CD14-positive monocyte (primary cell): ENCODE measurements around the gene ACBD3. TPM values are rescaled to one million over a fixed set of nuclear protein-coding genes. Genes with fewer than 3 reads are reported as not detected.

Source experiments
- DNase-seq, 3 donors: peaks; one replicate each; pipeline ENCODE4 v3.0.0-alpha.2; 2011 to 2022
- H2AFZ ChIP-seq: 2 replicates; pipeline ENCODE4 v1.6.0; 2012; ENCODE audit warnings: mild to moderate bottlenecking, low read depth, low read length, inconsistent platforms; ENCODE audit not compliant: insufficient read depth, poor library complexity, severe bottlenecking
- H3K27ac ChIP-seq, 2 donors: 1 replicate in 1 of 2; 2 replicates in 1 of 2; pipeline ENCODE4 v1.5.1; 2012 to 2013; ENCODE audit warnings: low read length in 2 of 2, control low read depth in 1 of 2, inconsistent platforms in 1 of 2, low read depth in 1 of 2, mild to moderate bottlenecking in 1 of 2
- H3K27me3 ChIP-seq, 2 donors: one replicate each; pipeline versions ENCODE4 v1.6.0 to v1.6.1; 2011 to 2013; ENCODE audit warnings: low read length in 2 of 2; ENCODE audit not compliant: control insufficient read depth in 2 of 2, insufficient read depth in 2 of 2
- H3K36me3 ChIP-seq, 2 donors: replicated peaks in 1 of 2; 1 replicate in 1 of 2; 2 replicates in 1 of 2; pipeline versions ENCODE4 v1.5.1 to v1.6.1; 2012 to 2013; ENCODE audit warnings: low read length in 2 of 2, control low read depth in 1 of 2, inconsistent platforms in 1 of 2, mild to moderate bottlenecking in 1 of 2; ENCODE audit not compliant: insufficient read depth in 2 of 2, control insufficient read depth in 1 of 2
- H3K4me1 ChIP-seq, 2 donors: 1 replicate in 1 of 2; 2 replicates in 1 of 2; pipeline versions ENCODE4 v1.5.1 to v1.6.1; 2012 to 2013; ENCODE audit warnings: low read length in 2 of 2, control low read depth in 1 of 2, inconsistent platforms in 1 of 2, mild to moderate bottlenecking in 1 of 2, moderate library complexity in 1 of 2; ENCODE audit not compliant: insufficient read depth in 2 of 2, control insufficient read depth in 1 of 2
- H3K4me2 ChIP-seq: replicated peaks from 2 replicates; pipeline ENCODE3; 2012; ENCODE audit warnings: low read length, moderate library complexity, mild to moderate bottlenecking; ENCODE audit not compliant: poor library complexity, severe bottlenecking; ENCODE audit errors: extremely low read depth
- H3K4me3 ChIP-seq, 3 experiments: fragments of 200-600 bp in 1 of 3; sonication (generic) in 1 of 3; replicated peaks in 1 of 3; 1 replicate in 2 of 3; 2 replicates in 1 of 3; pipeline ENCODE4 v1.5.1; 2011 to 2013; ENCODE audit warnings: low read length in 3 of 3, mild to moderate bottlenecking in 3 of 3, control low read depth in 2 of 3, low read depth in 2 of 3, inconsistent platforms in 1 of 3, moderate library complexity in 1 of 3
- H3K79me2 ChIP-seq: 2 replicates; pipeline ENCODE4 v1.6.0; 2012; ENCODE audit warnings: mild to moderate bottlenecking, control low read depth, inconsistent platforms, low read length, moderate library complexity; ENCODE audit not compliant: insufficient read depth
- H3K9ac ChIP-seq: 2 replicates; pipeline ENCODE4 v1.6.0; 2017; ENCODE audit warnings: low read length, mild to moderate bottlenecking; ENCODE audit not compliant: insufficient read depth, poor library complexity, severe bottlenecking
- H3K9me3 ChIP-seq, 2 donors: replicated peaks in 1 of 2; 1 replicate in 1 of 2; 2 replicates in 1 of 2; pipeline versions ENCODE4 v1.5.1 to v1.6.1; 2012 to 2013; ENCODE audit warnings: low read length in 2 of 2, control low read depth in 1 of 2; ENCODE audit not compliant: control insufficient read depth in 1 of 2, insufficient read depth in 1 of 2
- H4K20me1 ChIP-seq: 2 replicates; pipeline ENCODE4 v1.6.0; 2012; ENCODE audit warnings: mild to moderate bottlenecking, low read length, control low read depth, moderate library complexity; ENCODE audit not compliant: insufficient read depth
- H3K27ac Mint-ChIP-seq, 7 donors: one replicate each; pipeline ENCODE4 v1.8.0; 2020; ENCODE audit warnings: mild to moderate bottlenecking in 7 of 7, mixed read lengths in 7 of 7, moderate library complexity in 6 of 7, inconsistent platforms in 2 of 7
- H3K27me3 Mint-ChIP-seq, 3 donors: one replicate each; pipeline ENCODE4 v1.8.0; 2021 to 2022; ENCODE audit warnings: low read depth in 3 of 3, mild to moderate bottlenecking in 3 of 3, mixed read lengths in 3 of 3, moderate library complexity in 3 of 3, inconsistent platforms in 1 of 3
- H3K36me3 Mint-ChIP-seq, 2 donors: one replicate each; pipeline ENCODE4 v1.8.0; 2020; ENCODE audit warnings: mixed read lengths in 2 of 2, inconsistent platforms in 1 of 2, mild to moderate bottlenecking in 1 of 2
- H3K4me1 Mint-ChIP-seq: one replicate; pipeline ENCODE4 v1.8.0; 2020; ENCODE audit warnings: mild to moderate bottlenecking, mixed read lengths
- H3K4me3 Mint-ChIP-seq, 2 donors: one replicate each; pipeline ENCODE4 v1.8.0; 2020; ENCODE audit warnings: mild to moderate bottlenecking in 2 of 2, mixed read lengths in 2 of 2, moderate library complexity in 1 of 2
- H3K9me3 Mint-ChIP-seq, 7 donors: one replicate each; pipeline ENCODE4 v1.8.0; 2020 to 2022; ENCODE audit warnings: mixed read lengths in 7 of 7, mild to moderate bottlenecking in 6 of 7, moderate library complexity in 6 of 7, inconsistent platforms in 2 of 7
- WGBS: methylation state at CpG from one replicate; pipeline ENCODE4 v1.1.5; 2013; ENCODE audit warnings: missing lambda C conversion rate; ENCODE audit not compliant: insufficient coverage; 5-methylcytosine and 5-hydroxymethylcytosine counted together
- intact Hi-C, 2 donors: fragments of 100-400 bp; cut with micrococcal nuclease; formaldehyde crosslinking; loops; one replicate each; pipeline versions ENCODE4 v1.15.0 to v1.15.1; 2023
- polyA plus RNA-seq, 3 donors: library from polyadenylated mRNA; depleted of rRNA in 1 of 3; unstranded in 2 of 3; stranded (reverse) in 1 of 3; fragments of 300-500 nt in 2 of 3; fragments of >200 nt in 1 of 3; fragmentation: Illumina TruSeq in 2 of 3; gene quantifications; 1 replicate in 2 of 3; 2 replicates in 1 of 3; pipeline ENCODE4 v1.2.3, GENCODE V29; 2012 to 2021
- TF ChIP-seq, protein P1 (sequence below): fragments of 200-600 bp; IDR thresholded peaks from one replicate; pipeline ENCODE4 v1.8.0; 2022; ENCODE audit warnings: antibody characterized with exemption, mild to moderate bottlenecking

The ACBD3 gene
- polyA plus RNA-seq, 3 donors: 7.0 to 16.3 (median 11.4) TPM

DNA sequence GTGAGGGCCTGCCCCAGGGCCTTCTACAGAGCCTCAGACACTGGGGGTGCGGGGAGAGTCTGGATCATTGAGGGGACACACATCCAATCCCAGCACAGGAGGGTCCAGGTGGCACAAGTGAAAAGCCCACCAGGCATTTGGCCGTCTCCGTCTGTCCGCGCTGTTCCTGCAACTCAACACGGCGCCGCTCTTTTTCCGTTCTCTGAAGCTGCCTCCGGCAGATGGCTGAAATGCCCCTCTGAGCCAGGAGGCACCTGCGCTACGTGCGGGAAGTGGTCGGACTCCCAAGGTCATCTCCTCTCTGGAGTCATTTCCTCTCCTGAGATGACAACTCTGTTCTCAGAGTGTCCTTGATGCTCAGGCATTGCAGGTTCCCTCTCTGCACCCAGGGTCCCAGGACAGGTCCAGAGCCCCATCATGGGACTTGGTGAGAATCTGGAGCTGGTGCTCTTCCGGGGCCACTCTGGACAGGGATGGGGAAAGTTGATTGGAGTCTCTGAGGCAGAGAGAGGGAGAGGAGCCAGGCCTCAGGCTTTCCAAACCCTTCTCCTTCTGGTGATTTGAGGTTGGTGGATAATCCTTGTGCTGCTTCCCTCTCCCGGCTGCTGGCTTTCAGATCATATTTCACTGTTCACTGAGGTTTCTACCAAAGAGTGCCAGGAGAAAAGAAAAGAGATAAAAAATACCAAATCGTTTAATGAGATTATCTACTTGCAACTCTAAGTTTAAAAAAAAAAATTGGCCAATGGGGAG, 22.9 kb upstream of the ACBD3 start:
- H3K9me3 Mint-ChIP-seq: no peaks in the 10 kb centered on the region
- H3K79me2 ChIP-seq: no peaks in the 10 kb centered on the region
- no peak overlapping the region for H3K4me3 ChIP-seq
- H3K27me3 Mint-ChIP-seq: peaks cover 0 to 5% (median 0%) of the 10 kb centered on the region in 3 donors
- intact Hi-C loops: no loop called here
- no peaks in the 10 kb centered on the region for H3K4me1 ChIP-seq
- H3K27ac ChIP-seq: no peak overlapping the region
- H3K36me3 Mint-ChIP-seq: no peaks in the 10 kb centered on the region
- no peaks in the 10 kb centered on the region for H3K4me1 Mint-ChIP-seq
- 91% methylated on average over 15 of the region's 17 CpGs for WGBS
- H3K27ac Mint-ChIP-seq: no peak overlapping the region
- no peaks in the 10 kb centered on the region for H3K27me3 ChIP-seq
- H3K9ac ChIP-seq: no peak overlapping the region
- H3K36me3 ChIP-seq: no peaks in the 10 kb centered on the region
- H2AFZ ChIP-seq: no peak overlapping the region
- H4K20me1 ChIP-seq: no peaks in the 10 kb centered on the region
- TF ChIP-seq, protein P1, sequence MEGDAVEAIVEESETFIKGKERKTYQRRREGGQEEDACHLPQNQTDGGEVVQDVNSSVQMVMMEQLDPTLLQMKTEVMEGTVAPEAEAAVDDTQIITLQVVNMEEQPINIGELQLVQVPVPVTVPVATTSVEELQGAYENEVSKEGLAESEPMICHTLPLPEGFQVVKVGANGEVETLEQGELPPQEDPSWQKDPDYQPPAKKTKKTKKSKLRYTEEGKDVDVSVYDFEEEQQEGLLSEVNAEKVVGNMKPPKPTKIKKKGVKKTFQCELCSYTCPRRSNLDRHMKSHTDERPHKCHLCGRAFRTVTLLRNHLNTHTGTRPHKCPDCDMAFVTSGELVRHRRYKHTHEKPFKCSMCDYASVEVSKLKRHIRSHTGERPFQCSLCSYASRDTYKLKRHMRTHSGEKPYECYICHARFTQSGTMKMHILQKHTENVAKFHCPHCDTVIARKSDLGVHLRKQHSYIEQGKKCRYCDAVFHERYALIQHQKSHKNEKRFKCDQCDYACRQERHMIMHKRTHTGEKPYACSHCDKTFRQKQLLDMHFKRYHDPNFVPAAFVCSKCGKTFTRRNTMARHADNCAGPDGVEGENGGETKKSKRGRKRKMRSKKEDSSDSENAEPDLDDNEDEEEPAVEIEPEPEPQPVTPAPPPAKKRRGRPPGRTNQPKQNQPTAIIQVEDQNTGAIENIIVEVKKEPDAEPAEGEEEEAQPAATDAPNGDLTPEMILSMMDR: no peak
- no peak overlapping the region for H3K4me2 ChIP-seq
- no peak overlapping the region for H3K4me3 Mint-ChIP-seq
- no peak for DNase-seq
- H3K9me3 ChIP-seq: no peaks in the 10 kb centered on the region

DNA sequence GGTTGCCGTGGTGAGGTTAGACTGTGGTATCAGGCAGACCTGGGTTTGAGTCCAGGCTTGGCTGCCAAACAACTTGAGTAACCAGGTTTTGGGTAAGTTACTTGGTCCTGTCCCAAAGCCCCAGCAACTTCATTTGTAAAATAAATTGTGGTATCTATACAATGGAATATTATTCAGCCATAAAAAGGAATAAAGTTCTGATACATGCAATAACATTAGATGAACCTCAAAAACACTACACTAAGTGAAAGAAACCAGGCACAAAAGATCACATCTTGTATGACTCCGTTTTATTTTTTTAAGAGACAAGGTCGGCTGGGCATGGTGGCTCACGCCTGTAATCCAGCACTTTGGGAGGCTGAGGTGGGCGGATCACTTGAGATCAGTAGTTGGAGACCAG, 20.5 kb upstream of the ACBD3 start:
- 97% methylated on average over 4 of the region's 5 CpGs for WGBS
- peaks cover 0 to 5% (median 0%) of the 10 kb centered on the region in 3 donors for H3K27me3 Mint-ChIP-seq
- H3K27ac Mint-ChIP-seq: no peak overlapping the region
- H3K4me2 ChIP-seq: no peak overlapping the region
- no peaks in the 10 kb centered on the region for H3K4me1 Mint-ChIP-seq
- no peaks in the 10 kb centered on the region for H4K20me1 ChIP-seq
- H3K9me3 Mint-ChIP-seq: no peaks in the 10 kb centered on the region
- DNase-seq: no peak
- no peak overlapping the region for H3K27ac ChIP-seq
- H3K9me3 ChIP-seq: no peaks in the 10 kb centered on the region
- H3K27me3 ChIP-seq: no peaks in the 10 kb centered on the region
- no peaks in the 10 kb centered on the region for H3K36me3 ChIP-seq
- TF ChIP-seq, protein P1: no peak
- H3K4me1 ChIP-seq: no peaks in the 10 kb centered on the region
- H3K4me3 Mint-ChIP-seq: no peak overlapping the region
- intact Hi-C loops: no loop called here
- no peaks in the 10 kb centered on the region for H3K79me2 ChIP-seq
- H3K36me3 Mint-ChIP-seq: no peaks in the 10 kb centered on the region
- H2AFZ ChIP-seq: no peak overlapping the region
- no peak overlapping the region for H3K9ac ChIP-seq
- H3K4me3 ChIP-seq: no peak overlapping the region
